GM10248 (cell line): ENCODE data around the gene FBXL2.

Experiments used
- CTCF ChIA-PET: fragments of 300-600 bp; sonication (Branson Sonifier 250); formaldehyde crosslinking; extraction: SDS; loops from one replicate; lab custom pipeline; 2021; ENCODE audit warnings: antibody characterized with exemption; lab: Yijun Ruan, JAX
- POLR2A ChIA-PET: fragments of 350-650 bp; sonication (Branson Sonifier 250); formaldehyde crosslinking; extraction: SDS; loops from one replicate; lab custom pipeline; 2020; ENCODE audit warnings: antibody characterized with exemption; lab: Yijun Ruan, JAX
- DNase-seq: peaks from one replicate; pipeline ENCODE4 v3.0.0; 2012; ENCODE audit errors: extremely low spot score
- TF ChIP-seq, protein P1 (sequence below): IDR thresholded peaks from 2 replicates; pipeline ENCODE4 v1.5.1; 2012; ENCODE audit warnings: mild to moderate bottlenecking, low read depth; ENCODE audit errors: extremely low read depth, missing control alignments, control extremely low read depth

The FBXL2 gene

DNA sequence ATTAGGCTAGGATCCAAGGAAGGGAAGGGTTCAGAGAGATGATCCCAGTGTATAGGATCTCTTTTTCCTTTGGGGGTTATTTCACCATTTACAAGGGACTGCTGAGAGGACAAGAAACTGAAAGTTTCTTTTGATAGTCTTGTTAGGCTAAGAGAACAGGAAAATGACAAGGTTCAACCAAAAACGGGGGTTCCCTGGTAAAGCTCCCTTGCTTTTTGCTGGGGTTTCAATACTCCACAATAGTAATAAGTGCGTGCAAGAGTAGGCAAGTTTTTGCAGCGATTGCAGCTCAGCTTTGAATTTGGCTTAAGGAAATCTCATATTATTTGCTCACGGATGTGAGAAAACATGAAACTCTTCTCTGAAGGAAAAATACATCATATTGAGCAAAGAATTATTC, 39.8 kb upstream of the FBXL2 start:
- ChIA-PET POLR2A (no interaction called here), CTCF (no interaction called here)
- TF ChIP-seq, protein P1, sequence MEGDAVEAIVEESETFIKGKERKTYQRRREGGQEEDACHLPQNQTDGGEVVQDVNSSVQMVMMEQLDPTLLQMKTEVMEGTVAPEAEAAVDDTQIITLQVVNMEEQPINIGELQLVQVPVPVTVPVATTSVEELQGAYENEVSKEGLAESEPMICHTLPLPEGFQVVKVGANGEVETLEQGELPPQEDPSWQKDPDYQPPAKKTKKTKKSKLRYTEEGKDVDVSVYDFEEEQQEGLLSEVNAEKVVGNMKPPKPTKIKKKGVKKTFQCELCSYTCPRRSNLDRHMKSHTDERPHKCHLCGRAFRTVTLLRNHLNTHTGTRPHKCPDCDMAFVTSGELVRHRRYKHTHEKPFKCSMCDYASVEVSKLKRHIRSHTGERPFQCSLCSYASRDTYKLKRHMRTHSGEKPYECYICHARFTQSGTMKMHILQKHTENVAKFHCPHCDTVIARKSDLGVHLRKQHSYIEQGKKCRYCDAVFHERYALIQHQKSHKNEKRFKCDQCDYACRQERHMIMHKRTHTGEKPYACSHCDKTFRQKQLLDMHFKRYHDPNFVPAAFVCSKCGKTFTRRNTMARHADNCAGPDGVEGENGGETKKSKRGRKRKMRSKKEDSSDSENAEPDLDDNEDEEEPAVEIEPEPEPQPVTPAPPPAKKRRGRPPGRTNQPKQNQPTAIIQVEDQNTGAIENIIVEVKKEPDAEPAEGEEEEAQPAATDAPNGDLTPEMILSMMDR: no peak
- DNase-seq: no peak

DNA sequence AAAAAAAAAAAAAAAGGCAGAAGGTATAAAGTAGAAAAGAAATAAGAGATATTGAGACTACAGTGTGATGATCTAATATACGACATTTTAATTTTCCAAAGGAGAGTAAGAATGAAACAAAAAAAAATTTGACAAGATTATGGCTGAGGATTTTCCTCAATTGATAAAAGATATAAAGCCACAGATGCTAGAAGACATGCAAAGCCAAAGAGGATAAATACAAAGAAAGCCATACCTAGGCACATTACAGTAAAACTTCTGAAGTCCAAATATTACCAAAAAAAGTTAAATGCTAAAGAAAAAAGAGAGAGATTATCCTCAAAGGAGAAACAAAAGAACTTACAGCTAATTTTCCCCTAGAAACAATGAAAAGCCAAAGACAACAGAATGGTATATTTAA, 38.3 kb upstream of the FBXL2 start:
- ChIA-PET CTCF (no interaction called here), POLR2A (no interaction called here)
- TF ChIP-seq, protein P1: no peak
- no peak for DNase-seq

DNA sequence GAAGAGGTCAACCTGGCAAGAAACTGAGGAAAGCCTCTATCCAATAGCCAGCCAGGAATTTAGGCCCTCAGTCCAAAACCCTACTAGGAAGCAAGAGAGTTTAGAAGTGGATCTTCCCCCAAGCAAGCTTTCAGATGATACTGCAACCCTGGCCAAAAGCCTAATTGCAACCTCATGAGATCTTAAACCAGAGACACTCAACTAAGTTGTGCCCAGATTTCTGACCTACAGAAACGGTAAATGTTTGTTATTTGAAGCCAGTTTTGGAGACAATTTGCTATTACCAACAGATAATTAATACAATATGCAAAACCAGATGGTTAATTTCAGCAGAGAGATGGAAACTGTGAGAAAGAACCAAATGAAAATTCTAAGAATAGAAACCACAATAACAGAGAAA, 37.0 kb upstream of the FBXL2 start:
- CTCF ChIA-PET: no interaction called here
- TF ChIP-seq, protein P1: no peak
- POLR2A ChIA-PET: no interaction called here
- DNase-seq: no peak

DNA sequence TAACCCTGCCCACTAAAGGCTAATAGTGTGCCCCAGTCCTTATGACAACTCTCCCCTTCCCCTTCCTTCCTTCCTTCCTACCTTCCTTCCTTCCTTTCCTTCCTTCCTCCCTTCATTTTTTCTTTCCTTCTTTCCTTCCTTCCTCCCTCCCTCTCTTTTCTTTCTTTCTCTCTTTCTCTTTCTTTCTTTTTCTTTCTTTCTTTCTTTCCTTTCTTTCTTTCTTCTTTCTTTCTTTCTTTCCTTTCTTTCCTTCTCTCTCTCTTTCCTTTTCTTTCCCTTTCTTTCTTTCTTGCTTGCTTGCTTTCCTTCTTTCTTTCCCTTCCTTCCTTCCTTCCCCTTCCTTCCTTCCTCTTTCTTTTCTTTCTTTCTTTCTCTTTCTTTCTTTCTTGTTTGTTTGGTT, 30.5 kb upstream of the FBXL2 start:
- no peak for DNase-seq
- ChIA-PET CTCF (no interaction called here), POLR2A (no interaction called here)
- TF ChIP-seq, protein P1: no peak

DNA sequence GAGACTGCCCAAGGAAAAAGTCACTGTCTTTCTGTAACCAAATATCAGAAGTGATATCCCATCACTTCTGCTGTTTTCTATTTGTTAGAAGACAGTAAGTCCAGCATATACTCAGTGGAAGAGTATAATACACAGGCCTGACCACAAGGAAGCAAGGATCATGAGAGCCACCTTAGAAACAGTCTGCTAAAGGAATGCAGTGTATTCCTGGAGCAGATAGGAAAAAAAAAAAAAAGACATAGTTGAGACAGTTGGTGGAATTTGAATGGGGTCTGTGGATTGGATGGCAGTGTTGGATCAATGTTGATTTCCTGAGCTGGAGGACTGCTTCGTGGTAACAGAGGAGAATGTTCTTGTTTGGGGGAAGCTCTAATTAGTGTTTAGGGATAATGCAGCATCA, 26.5 kb upstream of the FBXL2 start:
- ChIA-PET CTCF (interaction anchor here (1.6 to 1.8 kb wide), 2 partner anchors 9 to 119 kb away, joined by 4 to 5 read pairs; no protein-coding TSS in a partner anchor), POLR2A (no interaction called here)
- TF ChIP-seq, protein P1: no peak
- DNase-seq: no peak

DNA sequence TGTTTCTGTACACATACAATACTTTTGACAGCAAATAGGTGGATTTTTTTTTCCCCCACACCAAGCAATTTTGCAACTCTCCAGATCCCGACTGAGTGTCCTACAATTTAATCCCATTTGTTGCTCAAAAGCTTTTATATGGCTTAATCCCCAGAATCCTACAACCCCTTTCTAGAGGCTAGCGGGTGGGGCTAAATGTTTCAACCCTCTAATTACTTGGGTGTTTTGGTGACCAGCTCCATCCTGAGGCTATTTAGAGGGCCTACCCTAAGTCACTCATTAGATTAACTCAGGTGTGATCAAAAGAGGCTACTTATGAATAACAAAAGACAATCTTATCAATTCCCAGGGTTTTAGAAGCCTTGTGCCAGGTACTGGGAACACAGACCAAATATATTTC, 21.0 kb upstream of the FBXL2 start:
- CTCF ChIA-PET: no interaction called here
- TF ChIP-seq, protein P1: no peak
- POLR2A ChIA-PET: no interaction called here
- no peak for DNase-seq

DNA sequence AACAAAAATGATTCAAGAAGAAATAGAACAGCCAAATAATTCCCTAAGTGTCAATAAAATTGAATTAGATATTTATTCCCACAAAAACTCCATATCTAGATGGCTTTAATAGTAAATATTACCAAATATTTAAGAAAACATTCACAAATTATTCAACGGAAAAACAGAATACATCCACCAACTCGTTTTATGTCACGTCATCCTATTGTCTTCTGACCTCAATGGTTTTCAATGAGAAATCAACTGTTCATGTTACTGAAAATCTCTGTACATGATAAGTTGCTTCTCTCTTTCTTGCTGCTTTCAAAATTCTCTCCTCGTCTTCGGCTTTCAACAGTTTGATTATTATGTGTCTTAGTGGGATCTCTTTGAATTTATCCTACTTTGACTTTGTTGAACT, 17.1 kb upstream of the FBXL2 start:
- CTCF ChIA-PET: no interaction called here
- TF ChIP-seq, protein P1: no peak
- no peak for DNase-seq
- POLR2A ChIA-PET: no interaction called here
